Measurements from ENCODE around the gene TAF1B. TPM values are rescaled to one million over a fixed set of nuclear protein-coding genes. Genes with fewer than 3 reads are reported as not detected.

The TAF1B gene
- total and polyA plus RNA-seq, 2 donors (not counting 3 experiments of a cell fraction or from before 2014, with no cell fraction given) = 6.3 to 29.4 TPM

DNA sequence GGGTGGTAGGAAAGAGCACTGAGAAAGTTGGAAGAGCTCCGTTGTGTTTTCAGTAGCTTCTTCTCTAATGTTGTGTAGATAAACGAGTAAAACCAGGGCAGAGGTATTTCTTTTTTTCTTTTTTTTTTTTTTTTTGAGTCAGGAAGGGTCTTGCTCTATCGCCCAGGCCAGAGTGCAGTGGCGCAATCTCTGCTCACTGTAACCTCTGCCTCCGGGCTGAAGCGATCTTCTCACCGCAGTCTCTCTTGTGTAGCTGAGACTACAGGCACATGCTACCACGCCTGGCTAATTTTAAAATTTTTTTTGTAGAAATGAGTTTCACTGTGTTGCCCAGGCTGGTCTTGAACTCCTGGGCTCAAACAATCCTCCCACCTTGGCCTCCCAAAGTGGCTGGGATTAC lies 114.8 kb downstream of the TAF1B start:
- no peaks in the 10 kb centered on the region for H3K79me2 ChIP-seq (ENCODE audit: control insufficient read depth, insufficient read depth, low read length)
- intact Hi-C loops (cut with micrococcal nuclease) = no loop called here
- H3K4me1 ChIP-seq (ENCODE audit: control insufficient read depth, extremely low read depth, insufficient read depth, low read length) = no peaks in the 10 kb centered on the region
- TF ChIP-seq POLR2A (IDR thresholded peaks at IDR 0.05; ENCODE audit: low read depth, low read length) = no peak
- TF ChIP-seq, protein P1, sequence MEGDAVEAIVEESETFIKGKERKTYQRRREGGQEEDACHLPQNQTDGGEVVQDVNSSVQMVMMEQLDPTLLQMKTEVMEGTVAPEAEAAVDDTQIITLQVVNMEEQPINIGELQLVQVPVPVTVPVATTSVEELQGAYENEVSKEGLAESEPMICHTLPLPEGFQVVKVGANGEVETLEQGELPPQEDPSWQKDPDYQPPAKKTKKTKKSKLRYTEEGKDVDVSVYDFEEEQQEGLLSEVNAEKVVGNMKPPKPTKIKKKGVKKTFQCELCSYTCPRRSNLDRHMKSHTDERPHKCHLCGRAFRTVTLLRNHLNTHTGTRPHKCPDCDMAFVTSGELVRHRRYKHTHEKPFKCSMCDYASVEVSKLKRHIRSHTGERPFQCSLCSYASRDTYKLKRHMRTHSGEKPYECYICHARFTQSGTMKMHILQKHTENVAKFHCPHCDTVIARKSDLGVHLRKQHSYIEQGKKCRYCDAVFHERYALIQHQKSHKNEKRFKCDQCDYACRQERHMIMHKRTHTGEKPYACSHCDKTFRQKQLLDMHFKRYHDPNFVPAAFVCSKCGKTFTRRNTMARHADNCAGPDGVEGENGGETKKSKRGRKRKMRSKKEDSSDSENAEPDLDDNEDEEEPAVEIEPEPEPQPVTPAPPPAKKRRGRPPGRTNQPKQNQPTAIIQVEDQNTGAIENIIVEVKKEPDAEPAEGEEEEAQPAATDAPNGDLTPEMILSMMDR (IDR thresholded peaks at IDR 0.05; ENCODE audit: extremely low read depth in 1 of 2, insufficient read depth in 1 of 2, low read depth in 1 of 2, low read length in 2 of 2) = no peak
- TF ChIP-seq POLR2AphosphoS5 (IDR thresholded peaks at IDR 0.05; ENCODE audit: insufficient read depth, low read depth, low read length) = no peak
- TF ChIP-seq GATA2 (IDR thresholded peaks at IDR 0.05; ENCODE audit: insufficient read depth, insufficient read length, low read depth, low read length) = no peak
- no peak for TF ChIP-seq EZH2 (IDR thresholded peaks at IDR 0.05; ENCODE audit: borderline replicate concordance, low read depth, low read length, severe bottlenecking)
- TF ChIP-seq JUN (IDR thresholded peaks at IDR 0.05; ENCODE audit: borderline replicate concordance, insufficient read depth, insufficient read length, low read depth) = no peak
- TF ChIP-seq MYC (IDR thresholded peaks at IDR 0.05; ENCODE audit: low read depth, low read length) = no peak
- TF ChIP-seq FOS (IDR thresholded peaks at IDR 0.05; ENCODE audit: borderline replicate concordance, insufficient read depth, low read length) = no peak
- TF ChIP-seq, protein P2, sequence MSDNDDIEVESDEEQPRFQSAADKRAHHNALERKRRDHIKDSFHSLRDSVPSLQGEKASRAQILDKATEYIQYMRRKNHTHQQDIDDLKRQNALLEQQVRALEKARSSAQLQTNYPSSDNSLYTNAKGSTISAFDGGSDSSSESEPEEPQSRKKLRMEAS (IDR thresholded peaks at IDR 0.05; ENCODE audit: insufficient read depth, insufficient read length) = no peak
- dilution Hi-C loops (cut with MboI; ENCODE audit: extremely low pct_ligation_motif_present, low sequenced_read_pairs) = loop anchor here (25.0 kb wide), 1 partner anchor 146 kb away; no protein-coding TSS in a partner anchor
- ChIA-PET POLR2A (interaction anchor here (0.5 kb wide), 1 partner anchor 18 kb away, joined by 3 read pairs; no protein-coding TSS in a partner anchor), CTCF (interaction anchor here (1.5 to 1.6 kb wide), 2 partner anchors 14 to 26 kb away, joined by 4 to 7 read pairs; no protein-coding TSS in a partner anchor)
- H3K36me3 ChIP-seq (ENCODE audit: control insufficient read depth in 2 of 2, extremely low read depth in 1 of 2, insufficient read depth in 2 of 2, low read length in 2 of 2) = no peaks in the 10 kb centered on the region
- H3K9me1 ChIP-seq (replicated peaks; ENCODE audit: control insufficient read depth, extremely low read depth, insufficient read depth, low read length) = no peaks in the 10 kb centered on the region
- H4K20me1 ChIP-seq (replicated peaks; ENCODE audit: control insufficient read depth, extremely low read depth, insufficient read depth, low read length) = no peaks in the 10 kb centered on the region
- H3K27me3 ChIP-seq (ENCODE audit: control insufficient read depth in 2 of 2, insufficient read depth in 2 of 2, low read length in 2 of 2) = no peaks in the 10 kb centered on the region
- FAIRE-seq (no peak), DNase-seq (ENCODE audit: low read depth, low spot score) (no peak)
- BruUV-seq (replicated peaks) = no TSS peak
- H3K4me3 ChIP-seq (replicated peaks in 1 of 3; ENCODE audit: insufficient read depth in 1 of 3, low read depth in 1 of 3, low read length in 3 of 3) = no peak overlapping the region
- no peak overlapping the region for H2AFZ ChIP-seq (ENCODE audit: low read depth, low read length)
- no peak overlapping the region for H3K4me2 ChIP-seq (ENCODE audit: insufficient read depth, low read length)
- no peak overlapping the region for H3K27ac ChIP-seq (ENCODE audit: insufficient read depth, low read depth, low read length)
- no peaks in the 10 kb centered on the region for H3K9me3 ChIP-seq (replicated peaks; ENCODE audit: control insufficient read depth, insufficient read depth, low read length)
- H3K9ac ChIP-seq (replicated peaks; ENCODE audit: extremely low read depth, insufficient read depth, low read length) = no peak overlapping the region

All from endothelial cell of umbilical vein (primary cell).